ENCODE results near the gene SPTA1.
"Not testable (repeated sequence)": the region's sequence is repeated elsewhere in the genome, so short reads cannot be mapped to it uniquely, and the experiment has no call there.

- not testable (repeated sequence) for TF ChIP-seq EZH2 (IDR thresholded peaks at IDR 0.05; ENCODE audit: insufficient read depth, low read length); CTCF (IDR thresholded peaks at IDR 0.05; ENCODE audit: insufficient read depth, low read depth, low read length)
Measured at GRCh38 chr1:158691149-158691548, 4.6 kb upstream of the SPTA1 start.

Measured in astrocyte (in vitro differentiated cells and primary cell).